ENCODE results near the gene SNRNP48. TPM values are rescaled to one million over a fixed set of nuclear protein-coding genes. Genes with fewer than 3 reads are reported as not detected.
A peak's percentile ranks its signal among the peaks of the same experiment; 100 is the strongest.

The SNRNP48 gene
- polyA plus RNA-seq, 3 donors, result 5.1 to 6.0 (median 5.9) TPM

DNA sequence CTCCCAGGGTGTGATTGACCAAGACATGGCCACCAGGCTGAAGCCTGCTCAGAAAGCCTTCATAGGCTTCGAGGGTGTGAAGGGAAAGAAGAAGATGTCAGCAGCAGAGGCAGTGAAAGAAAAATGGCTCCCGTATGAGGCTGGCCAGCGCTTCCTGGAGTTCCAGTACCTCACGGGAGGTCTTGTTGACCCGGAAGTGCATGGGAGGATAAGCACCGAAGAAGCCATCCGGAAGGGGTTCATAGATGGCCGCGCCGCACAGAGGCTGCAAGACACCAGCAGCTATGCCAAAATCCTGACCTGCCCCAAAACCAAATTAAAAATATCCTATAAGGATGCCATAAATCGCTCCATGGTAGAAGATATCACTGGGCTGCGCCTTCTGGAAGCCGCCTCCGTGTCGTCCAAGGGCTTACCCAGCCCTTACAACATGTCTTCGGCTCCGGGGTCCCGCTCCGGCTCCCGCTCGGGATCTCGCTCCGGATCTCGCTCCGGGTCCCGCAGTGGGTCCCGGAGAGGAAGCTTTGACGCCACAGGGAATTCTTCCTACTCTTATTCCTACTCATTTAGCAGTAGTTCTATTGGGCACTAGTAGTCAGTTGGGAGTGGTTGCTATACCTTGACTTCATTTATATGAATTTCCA lies 4.6 kb upstream of the SNRNP48 start:
- no peak overlapping the region for H2AFZ ChIP-seq (ENCODE audit: insufficient read depth, low read depth, low read length, poor library complexity, severe bottlenecking)
- H3K27me3 ChIP-seq (ENCODE audit: control insufficient read depth in 2 of 2, insufficient read depth in 2 of 2, low read length in 2 of 2), result no peaks in the 10 kb centered on the region
- TF ChIP-seq, protein P1, sequence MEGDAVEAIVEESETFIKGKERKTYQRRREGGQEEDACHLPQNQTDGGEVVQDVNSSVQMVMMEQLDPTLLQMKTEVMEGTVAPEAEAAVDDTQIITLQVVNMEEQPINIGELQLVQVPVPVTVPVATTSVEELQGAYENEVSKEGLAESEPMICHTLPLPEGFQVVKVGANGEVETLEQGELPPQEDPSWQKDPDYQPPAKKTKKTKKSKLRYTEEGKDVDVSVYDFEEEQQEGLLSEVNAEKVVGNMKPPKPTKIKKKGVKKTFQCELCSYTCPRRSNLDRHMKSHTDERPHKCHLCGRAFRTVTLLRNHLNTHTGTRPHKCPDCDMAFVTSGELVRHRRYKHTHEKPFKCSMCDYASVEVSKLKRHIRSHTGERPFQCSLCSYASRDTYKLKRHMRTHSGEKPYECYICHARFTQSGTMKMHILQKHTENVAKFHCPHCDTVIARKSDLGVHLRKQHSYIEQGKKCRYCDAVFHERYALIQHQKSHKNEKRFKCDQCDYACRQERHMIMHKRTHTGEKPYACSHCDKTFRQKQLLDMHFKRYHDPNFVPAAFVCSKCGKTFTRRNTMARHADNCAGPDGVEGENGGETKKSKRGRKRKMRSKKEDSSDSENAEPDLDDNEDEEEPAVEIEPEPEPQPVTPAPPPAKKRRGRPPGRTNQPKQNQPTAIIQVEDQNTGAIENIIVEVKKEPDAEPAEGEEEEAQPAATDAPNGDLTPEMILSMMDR (IDR thresholded peaks at IDR 0.05), result no peak
- H3K27ac ChIP-seq (ENCODE audit: low read depth in 1 of 2, low read length in 2 of 2), result no peak overlapping the region
- peaks cover 0 to 4% (median 1%) of the 10 kb centered on the region in 3 donors for H3K27me3 Mint-ChIP-seq (ENCODE audit: low read depth in 3 of 3)
- DNase-seq, result no peak
- no peak overlapping the region for H3K9ac ChIP-seq (ENCODE audit: insufficient read depth, low read length, poor library complexity, severe bottlenecking)
- peaks cover 9% of the 10 kb centered on the region for H3K4me1 Mint-ChIP-seq
- intact Hi-C loops (cut with micrococcal nuclease), result no loop called here
- peaks cover 10% of the 10 kb centered on the region for H3K79me2 ChIP-seq (ENCODE audit: insufficient read depth, low read length)
- peaks cover 8 to 11% of the 10 kb centered on the region in 2 donors for H3K4me1 ChIP-seq (ENCODE audit: control insufficient read depth in 1 of 2, insufficient read depth in 2 of 2, low read length in 2 of 2)
- H3K9me3 ChIP-seq (replicated peaks in 1 of 2; ENCODE audit: control insufficient read depth in 1 of 2, insufficient read depth in 1 of 2, low read length in 2 of 2), result no peaks in the 10 kb centered on the region
- WGBS (ENCODE audit: insufficient coverage), result 95% methylated on average over 6 of the region's 28 CpGs
- no peaks in the 10 kb centered on the region for H4K20me1 ChIP-seq (ENCODE audit: insufficient read depth, low read length)
- H3K36me3 ChIP-seq (replicated peaks in 1 of 2; ENCODE audit: control insufficient read depth in 1 of 2, insufficient read depth in 2 of 2, low read length in 2 of 2), result no peaks in the 10 kb centered on the region
- no peak overlapping the region for H3K4me3 Mint-ChIP-seq
- H3K9me3 Mint-ChIP-seq, result peaks cover 0 to 5% (median 0%) of the 10 kb centered on the region in 7 donors
- H3K4me2 ChIP-seq (replicated peaks; ENCODE audit: extremely low read depth, low read length, poor library complexity, severe bottlenecking), result no peak overlapping the region
- H3K4me3 ChIP-seq (replicated peaks in 1 of 3; ENCODE audit: low read depth in 2 of 3, low read length in 3 of 3), result no peak overlapping the region
- no peaks in the 10 kb centered on the region for H3K36me3 Mint-ChIP-seq
- peak overlapping the region in 1 of 7 donors; percentile 15 for H3K27ac Mint-ChIP-seq

DNA sequence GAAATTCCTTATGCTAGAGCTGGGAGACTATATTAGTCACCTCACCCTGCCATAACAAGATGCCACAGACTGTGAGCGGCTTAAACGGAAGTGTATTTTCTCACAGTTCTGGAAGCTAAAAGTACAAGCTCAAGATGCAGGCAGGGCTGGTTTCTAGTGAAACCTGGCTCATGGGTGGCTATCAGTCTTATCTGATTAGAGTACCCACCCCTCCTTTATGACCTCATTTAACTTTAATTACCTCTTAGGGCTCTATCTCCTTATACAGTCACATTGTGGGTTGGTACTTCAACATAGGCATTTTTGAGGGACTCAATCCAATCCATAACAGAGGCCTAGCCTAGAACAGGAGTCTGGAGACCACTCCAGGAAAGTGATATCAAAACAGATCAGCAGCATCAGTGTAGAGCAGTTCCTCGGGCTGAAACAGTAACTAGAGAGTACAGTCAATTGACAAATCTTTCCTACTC lies 2.3 kb upstream of the SNRNP48 start:
- H3K9me3 ChIP-seq (replicated peaks in 1 of 2; ENCODE audit: control insufficient read depth in 1 of 2, insufficient read depth in 1 of 2, low read length in 2 of 2), result no peaks in the 10 kb centered on the region
- no peak overlapping the region for H3K27ac ChIP-seq (ENCODE audit: low read depth in 1 of 2, low read length in 2 of 2)
- no peak overlapping the region for H3K9ac ChIP-seq (ENCODE audit: insufficient read depth, low read length, poor library complexity, severe bottlenecking)
- H4K20me1 ChIP-seq (ENCODE audit: insufficient read depth, low read length), result peaks cover 13% of the 10 kb centered on the region
- H3K4me1 ChIP-seq (ENCODE audit: control insufficient read depth in 1 of 2, insufficient read depth in 2 of 2, low read length in 2 of 2), result peaks cover 23 to 27% of the 10 kb centered on the region in 2 donors
- TF ChIP-seq, protein P1 (IDR thresholded peaks at IDR 0.05), result no peak
- no peak overlapping the region for H3K4me3 ChIP-seq (replicated peaks in 1 of 3; ENCODE audit: low read depth in 2 of 3, low read length in 3 of 3)
- H3K27me3 ChIP-seq (ENCODE audit: control insufficient read depth in 2 of 2, insufficient read depth in 2 of 2, low read length in 2 of 2), result no peaks in the 10 kb centered on the region
- peaks cover 0 to 4% (median 1%) of the 10 kb centered on the region in 3 donors for H3K27me3 Mint-ChIP-seq (ENCODE audit: low read depth in 3 of 3)
- no peak overlapping the region for H3K4me2 ChIP-seq (replicated peaks; ENCODE audit: extremely low read depth, low read length, poor library complexity, severe bottlenecking)
- DNase-seq, result no peak
- H3K27ac Mint-ChIP-seq, result no peak overlapping the region
- WGBS (ENCODE audit: insufficient coverage), result 100% methylated on average over 2 of the region's 3 CpGs
- H3K4me1 Mint-ChIP-seq, result peaks cover 27% of the 10 kb centered on the region
- H3K9me3 Mint-ChIP-seq, result peaks cover 0 to 5% (median 0%) of the 10 kb centered on the region in 7 donors
- intact Hi-C loops (cut with micrococcal nuclease), result no loop called here
- peaks cover 32% of the 10 kb centered on the region for H3K79me2 ChIP-seq (ENCODE audit: insufficient read depth, low read length)
- H2AFZ ChIP-seq (ENCODE audit: insufficient read depth, low read depth, low read length, poor library complexity, severe bottlenecking), result no peak overlapping the region
- peaks cover 0 to 2% of the 10 kb centered on the region in 2 donors for H3K36me3 Mint-ChIP-seq
- no peaks in the 10 kb centered on the region for H3K36me3 ChIP-seq (replicated peaks in 1 of 2; ENCODE audit: control insufficient read depth in 1 of 2, insufficient read depth in 2 of 2, low read length in 2 of 2)
- H3K4me3 Mint-ChIP-seq, result no peak overlapping the region
